Right lobe of liver (tissue), 6 donors: ENCODE data around the gene CTSC. TPM values are rescaled to one million over a fixed set of nuclear protein-coding genes. Genes with fewer than 3 reads are reported as not detected.
A peak's percentile ranks its signal among the peaks of the same experiment; 100 is the strongest.

ENCODE experiments used
- ATAC-seq, 4 donors: fragments of 200-7000 bp; cut with Tn5 transposase; one replicate each; pipeline ENCODE4 v1.9.1; 2020; ENCODE audit warnings: mild to moderate bottlenecking in 4 of 4, moderate library complexity in 4 of 4
- DNase-seq, 3 donors: peaks; one replicate each; pipeline ENCODE4 v3.0.0-alpha.2; 2020
- H3K27ac ChIP-seq, 3 donors: fragments of 200-600 bp; one replicate each; pipeline ENCODE4 v1.8.0; 2022
- H3K27me3 ChIP-seq, 2 donors: fragments of 200-600 bp; one replicate each; pipeline ENCODE4 v1.8.0; 2022
- H3K36me3 ChIP-seq, 4 donors: fragments of 200-600 bp; sonication (generic) in 1 of 4; one replicate each; pipeline versions ENCODE4 v1.5.1 to v1.8.0; 2017 to 2022; ENCODE audit warnings: control low read depth in 1 of 4
- H3K4me1 ChIP-seq, 4 donors: fragments of 200-600 bp; sonication (generic) in 1 of 4; one replicate each; pipeline versions ENCODE4 v1.5.1 to v1.8.0; 2017 to 2022; ENCODE audit warnings: control low read depth in 1 of 4
- H3K4me3 ChIP-seq, 3 donors: fragments of 200-600 bp; one replicate each; pipeline ENCODE4 v1.8.0; 2022
- H3K9me3 ChIP-seq, 4 donors: fragments of 200-600 bp; sonication (generic) in 1 of 4; one replicate each; pipeline versions ENCODE4 v1.5.1 to v1.8.0; 2017 to 2022; ENCODE audit warnings: control low read depth in 1 of 4
- POLR2A ChIP-seq: fragments of 450-650 bp; IDR thresholded peaks from one replicate; pipeline ENCODE4 v1.6.1; 2017; ENCODE audit warnings: antibody characterized with exemption, mild to moderate bottlenecking
- WGBS: methylation state at CpG from one replicate; pipeline ENCODE4 v1.1.6; 2018; ENCODE audit warnings: low coverage, low lambda C conversion rate; ENCODE audit not compliant: insufficient coverage; ENCODE audit errors: missing lambda C conversion rate; 5-methylcytosine and 5-hydroxymethylcytosine counted together
- intact Hi-C, 2 donors: fragments of 100-400 bp; cut with DNase I; formaldehyde crosslinking; loops; one replicate each; pipeline versions ENCODE4 v1.11.2 to v1.14.1; 2022
- total RNA-seq, 6 experiments: library from RNA; depleted of rRNA in 2 of 6; stranded (reverse); fragments of >200 nt in 2 of 6; fragmentation: NEBNext Ultra II Directional in 3 of 6; extraction: Animal tissue kit (Norgen Biotek cat#: 25700) in 3 of 6; gene quantifications; one replicate each; pipeline versions ENCODE4 v1.1.0 to v1.2.4, GENCODE V29; 2016 to 2023
- TF ChIP-seq, protein P1 (sequence below), 4 donors: fragments of 200-600 bp in 3 of 4; fragments of 450-650 bp in 1 of 4; IDR thresholded peaks; one replicate each; pipeline versions ENCODE4 v1.5.1 to v1.8.0; 2016 to 2022; ENCODE audit warnings: antibody characterized with exemption in 4 of 4, mild to moderate bottlenecking in 2 of 4
- donor health status: DM: no; HTN: yes; CAD: no.
- donor health status: DM: no; HTN: no; CAD: no.
- donor health status: DM: no; HTN: no; CAD: no.
- donor health status: DM: no; HTN: yes; CAD: no.
- donor health status: DM: no; HTN: yes; CAD: no.

CTSC gene
- total RNA-seq, 6 experiments from 2014 or later = 20.1 to 68.0 (median 42.8) TPM

DNA sequence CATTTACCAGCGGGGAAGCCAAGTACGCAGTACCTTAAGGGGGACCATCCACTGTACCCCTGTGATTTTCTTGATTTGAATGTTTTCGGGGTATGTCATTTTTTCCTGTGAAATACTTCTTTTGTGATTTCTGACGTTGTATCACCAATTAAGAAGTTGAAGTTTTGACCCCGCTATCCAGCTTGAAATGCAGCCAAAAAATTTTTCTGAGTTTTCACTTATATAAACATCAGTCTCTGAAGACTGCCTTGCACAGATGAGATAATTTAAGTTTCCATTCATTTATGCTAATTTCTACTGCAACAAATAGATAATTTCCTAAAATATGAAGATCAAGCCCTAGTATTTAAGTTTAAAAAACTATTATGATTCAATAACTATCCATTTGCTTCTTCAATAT lies 20.0 kb downstream of the CTSC start:
- Histone ChIP-seq H3K27me3 (no peaks in the 10 kb centered on the region), H3K4me3 (no peak overlapping the region), H3K36me3 (no peaks in the 10 kb centered on the region), H3K27ac (no peak overlapping the region), H3K4me1 (peaks cover 0 to 18% (median 0%) of the 10 kb centered on the region in 4 donors), H3K9me3 (no peaks in the 10 kb centered on the region)
- intact Hi-C loops = no loop called here
- TF ChIP-seq POLR2A = no peak
- TF ChIP-seq, protein P1, sequence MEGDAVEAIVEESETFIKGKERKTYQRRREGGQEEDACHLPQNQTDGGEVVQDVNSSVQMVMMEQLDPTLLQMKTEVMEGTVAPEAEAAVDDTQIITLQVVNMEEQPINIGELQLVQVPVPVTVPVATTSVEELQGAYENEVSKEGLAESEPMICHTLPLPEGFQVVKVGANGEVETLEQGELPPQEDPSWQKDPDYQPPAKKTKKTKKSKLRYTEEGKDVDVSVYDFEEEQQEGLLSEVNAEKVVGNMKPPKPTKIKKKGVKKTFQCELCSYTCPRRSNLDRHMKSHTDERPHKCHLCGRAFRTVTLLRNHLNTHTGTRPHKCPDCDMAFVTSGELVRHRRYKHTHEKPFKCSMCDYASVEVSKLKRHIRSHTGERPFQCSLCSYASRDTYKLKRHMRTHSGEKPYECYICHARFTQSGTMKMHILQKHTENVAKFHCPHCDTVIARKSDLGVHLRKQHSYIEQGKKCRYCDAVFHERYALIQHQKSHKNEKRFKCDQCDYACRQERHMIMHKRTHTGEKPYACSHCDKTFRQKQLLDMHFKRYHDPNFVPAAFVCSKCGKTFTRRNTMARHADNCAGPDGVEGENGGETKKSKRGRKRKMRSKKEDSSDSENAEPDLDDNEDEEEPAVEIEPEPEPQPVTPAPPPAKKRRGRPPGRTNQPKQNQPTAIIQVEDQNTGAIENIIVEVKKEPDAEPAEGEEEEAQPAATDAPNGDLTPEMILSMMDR (IDR thresholded peaks at IDR 0.05) = no peak
- ATAC-seq = no peak
- WGBS = 69% methylated on average over 5 of the region's 5 CpGs
- no peak for DNase-seq

DNA sequence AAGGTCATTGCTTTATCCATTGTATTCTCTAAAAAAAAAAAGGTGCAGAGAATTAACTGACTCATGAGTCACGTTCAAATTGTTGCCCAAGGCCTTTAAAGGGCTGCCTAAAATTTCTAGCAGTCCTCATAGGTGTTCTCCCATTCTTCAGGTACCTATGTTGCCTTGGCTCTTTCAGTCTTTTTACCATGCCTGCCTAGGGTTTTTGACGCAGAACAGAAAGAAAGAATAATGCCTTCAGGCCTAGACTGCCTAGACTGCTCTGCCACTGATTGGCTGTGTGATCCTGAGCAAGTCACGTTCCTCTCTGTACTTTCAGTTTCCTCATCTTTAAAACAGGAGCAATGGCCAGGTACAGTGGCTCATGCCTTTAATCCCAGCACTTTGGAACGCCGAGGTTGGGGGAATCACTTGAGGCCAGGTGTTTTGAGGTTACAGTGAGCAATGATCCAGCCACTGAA lies 21.5 kb downstream of the CTSC start:
- Histone ChIP-seq H3K4me3 (no peak overlapping the region), H3K9me3 (no peaks in the 10 kb centered on the region), H3K36me3 (no peaks in the 10 kb centered on the region), H3K4me1 (peaks cover 0 to 18% (median 0%) of the 10 kb centered on the region in 4 donors), H3K27ac (no peak overlapping the region), H3K27me3 (no peaks in the 10 kb centered on the region)
- TF ChIP-seq, protein P1 (IDR thresholded peaks at IDR 0.05) = no peak
- TF ChIP-seq POLR2A = no peak
- 39% methylated on average over 4 of the region's 5 CpGs for WGBS
- intact Hi-C loops = no loop called here
- ATAC-seq (peak; percentile 14 to 63 (median 53)), DNase-seq (no peak)

DNA sequence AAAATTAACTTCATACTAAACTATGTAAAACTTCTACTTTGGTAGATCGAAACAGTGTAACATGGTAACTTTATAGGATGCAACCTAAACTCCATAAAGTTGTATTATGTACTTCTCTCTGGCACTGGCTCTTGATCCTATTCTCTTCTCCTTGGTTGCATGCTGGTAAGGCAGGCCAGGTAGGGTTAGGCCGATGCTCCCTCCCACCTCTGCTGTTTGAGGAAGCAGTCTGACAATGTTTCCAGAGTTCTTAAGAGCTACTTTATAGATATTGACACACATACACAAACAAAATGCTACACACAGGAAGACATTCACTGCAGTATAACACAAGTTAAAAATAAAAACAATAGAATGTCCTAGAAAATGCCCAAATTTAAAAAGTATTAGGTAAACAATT lies 22.5 kb downstream of the CTSC start:
- no peak for ATAC-seq
- TF ChIP-seq, protein P1 (IDR thresholded peaks at IDR 0.05) = no peak
- TF ChIP-seq POLR2A = no peak

DNA sequence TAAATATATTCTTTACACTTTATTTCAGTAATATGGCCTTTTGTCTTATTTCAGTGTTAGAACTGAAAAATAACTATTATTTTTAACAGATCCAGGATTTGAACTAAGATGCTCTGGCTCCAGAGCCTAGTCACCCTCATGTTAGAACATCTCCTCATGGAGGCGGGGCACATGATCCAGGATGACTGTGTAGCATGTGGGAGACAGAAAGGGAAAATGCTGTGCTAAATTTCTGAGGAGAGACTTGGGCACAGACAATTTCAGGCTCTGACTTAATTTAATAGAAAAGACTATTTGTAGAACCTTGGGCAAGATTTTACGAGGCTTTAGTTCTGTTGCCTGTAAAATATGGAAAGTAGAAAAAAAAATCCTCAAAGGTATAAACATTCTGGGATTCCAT lies 24.1 kb downstream of the CTSC start:
- Histone ChIP-seq H3K27ac (no peak overlapping the region), H3K27me3 (no peaks in the 10 kb centered on the region), H3K36me3 (no peaks in the 10 kb centered on the region), H3K9me3 (no peaks in the 10 kb centered on the region), H3K4me1 (peaks cover 0 to 18% (median 0%) of the 10 kb centered on the region in 4 donors), H3K4me3 (no peak overlapping the region)
- TF ChIP-seq, protein P1 (IDR thresholded peaks at IDR 0.05) = no peak
- TF ChIP-seq POLR2A = no peak
- intact Hi-C loops = no loop called here
- DNase-seq = no peak
- 93% methylated on average over 2 of the region's 2 CpGs for WGBS
- no peak for ATAC-seq

More for the DNA sequence above, 22.5 kb downstream of the CTSC start:
- intact Hi-C loops = no loop called here
- H3K27me3 ChIP-seq = no peaks in the 10 kb centered on the region
- H3K36me3 ChIP-seq = no peaks in the 10 kb centered on the region
- H3K9me3 ChIP-seq = no peaks in the 10 kb centered on the region
- H3K4me1 ChIP-seq = peaks cover 0 to 18% (median 0%) of the 10 kb centered on the region in 4 donors
- no peak overlapping the region for H3K27ac ChIP-seq
- H3K4me3 ChIP-seq = no peak overlapping the region
- WGBS = 89% methylated on average over 2 of the region's 2 CpGs
- DNase-seq = no peak

DNA sequence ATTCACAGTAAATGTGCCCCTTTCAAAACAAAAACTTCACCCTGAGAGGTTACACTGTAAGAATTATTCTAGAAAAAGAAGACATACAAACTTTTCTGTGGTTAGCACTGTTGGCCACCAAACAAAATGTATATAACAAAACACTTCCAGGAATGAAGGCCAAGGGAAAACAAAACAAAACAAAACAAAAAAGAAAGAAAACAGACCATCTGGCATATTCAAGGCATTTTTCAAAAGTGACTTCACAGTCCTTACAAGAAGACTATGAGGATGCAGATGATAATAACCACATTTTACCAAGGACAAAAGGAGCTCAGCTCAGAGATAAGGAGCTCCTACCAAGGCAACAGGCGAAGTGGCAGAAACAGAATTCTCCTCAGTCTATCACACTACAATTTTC lies 24.9 kb downstream of the CTSC start:
- Histone ChIP-seq H3K27me3 (no peaks in the 10 kb centered on the region), H3K27ac (no peak overlapping the region), H3K9me3 (no peaks in the 10 kb centered on the region), H3K36me3 (no peaks in the 10 kb centered on the region), H3K4me3 (no peak overlapping the region), H3K4me1 (peaks cover 0 to 15% (median 0%) of the 10 kb centered on the region in 4 donors)
- TF ChIP-seq POLR2A = no peak
- TF ChIP-seq, protein P1 (IDR thresholded peaks at IDR 0.05) = no peak
- DNase-seq (no peak), ATAC-seq (no peak)
- WGBS = 0% methylated on average over 1 of the region's 1 CpG
- intact Hi-C loops = no loop called here
